WERI-Rb-1 (cell line): Measurements from ENCODE around the gene GADL1.

ENCODE experiments used
- DNase-seq: peaks from one replicate; pipeline ENCODE4 v3.0.0-alpha.2; 2020
- H3K27ac ChIP-seq: fragments of 250-450 bp; sonication (Bioruptor Pico); 2 replicates; pipeline ENCODE4 v1.5.1; 2020; ENCODE audit warnings: mild to moderate bottlenecking, moderate library complexity
- H3K27me3 ChIP-seq: fragments of 250-450 bp; sonication (Bioruptor Pico); 2 replicates; pipeline ENCODE4 v1.5.1; 2021; ENCODE audit warnings: mild to moderate bottlenecking, low read depth, moderate library complexity; ENCODE audit not compliant: insufficient read depth, severe bottlenecking
- H3K36me3 ChIP-seq: fragments of 250-450 bp; sonication (Bioruptor Pico); 2 replicates; pipeline ENCODE4 v1.5.1; 2020; ENCODE audit warnings: mild to moderate bottlenecking, moderate library complexity
- H3K4me3 ChIP-seq: 2 replicates; pipeline ENCODE4 v1.5.1; 2011; ENCODE audit warnings: low read depth, mild to moderate bottlenecking, control low read depth, low read length
- H3K9me3 ChIP-seq: fragments of 250-450 bp; sonication (Bioruptor Pico); 2 replicates; pipeline ENCODE4 v1.5.1; 2021; ENCODE audit warnings: mild to moderate bottlenecking, moderate library complexity; ENCODE audit not compliant: severe bottlenecking
- TF ChIP-seq, protein P1 (sequence below): IDR thresholded peaks from 2 replicates; pipeline ENCODE4 v1.5.1; 2011; ENCODE audit warnings: low read depth, mild to moderate bottlenecking, control low read depth, inconsistent platforms, low read length

The GADL1 gene

GRCh38 chr3:30680789-30681648 lies 213.4 kb downstream of the GADL1 start:
- H3K36me3 ChIP-seq = no peaks in the 10 kb centered on the region
- no peak for DNase-seq
- H3K27ac ChIP-seq = no peak overlapping the region
- no peaks in the 10 kb centered on the region for H3K27me3 ChIP-seq
- TF ChIP-seq, protein P1, sequence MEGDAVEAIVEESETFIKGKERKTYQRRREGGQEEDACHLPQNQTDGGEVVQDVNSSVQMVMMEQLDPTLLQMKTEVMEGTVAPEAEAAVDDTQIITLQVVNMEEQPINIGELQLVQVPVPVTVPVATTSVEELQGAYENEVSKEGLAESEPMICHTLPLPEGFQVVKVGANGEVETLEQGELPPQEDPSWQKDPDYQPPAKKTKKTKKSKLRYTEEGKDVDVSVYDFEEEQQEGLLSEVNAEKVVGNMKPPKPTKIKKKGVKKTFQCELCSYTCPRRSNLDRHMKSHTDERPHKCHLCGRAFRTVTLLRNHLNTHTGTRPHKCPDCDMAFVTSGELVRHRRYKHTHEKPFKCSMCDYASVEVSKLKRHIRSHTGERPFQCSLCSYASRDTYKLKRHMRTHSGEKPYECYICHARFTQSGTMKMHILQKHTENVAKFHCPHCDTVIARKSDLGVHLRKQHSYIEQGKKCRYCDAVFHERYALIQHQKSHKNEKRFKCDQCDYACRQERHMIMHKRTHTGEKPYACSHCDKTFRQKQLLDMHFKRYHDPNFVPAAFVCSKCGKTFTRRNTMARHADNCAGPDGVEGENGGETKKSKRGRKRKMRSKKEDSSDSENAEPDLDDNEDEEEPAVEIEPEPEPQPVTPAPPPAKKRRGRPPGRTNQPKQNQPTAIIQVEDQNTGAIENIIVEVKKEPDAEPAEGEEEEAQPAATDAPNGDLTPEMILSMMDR = no peak
- H3K4me3 ChIP-seq = no peak overlapping the region
- no peaks in the 10 kb centered on the region for H3K9me3 ChIP-seq

- TF ChIP-seq, protein P1 = no peak
- H3K4me3 ChIP-seq = no peak overlapping the region
- no peaks in the 10 kb centered on the region for H3K9me3 ChIP-seq
- H3K36me3 ChIP-seq = no peaks in the 10 kb centered on the region
- no peak for DNase-seq
- no peak overlapping the region for H3K27ac ChIP-seq
- H3K27me3 ChIP-seq = no peaks in the 10 kb centered on the region
Measured at GRCh38 chr3:30679045-30679444, 215.4 kb downstream of the GADL1 start.

GRCh38 chr3:30677347-30677685 lies 217.1 kb downstream of the GADL1 start:
- no peaks in the 10 kb centered on the region for H3K36me3 ChIP-seq
- H3K27ac ChIP-seq = no peak overlapping the region
- no peaks in the 10 kb centered on the region for H3K9me3 ChIP-seq
- no peaks in the 10 kb centered on the region for H3K27me3 ChIP-seq
- TF ChIP-seq, protein P1 = no peak
- H3K4me3 ChIP-seq = no peak overlapping the region
- DNase-seq = no peak

DNA sequence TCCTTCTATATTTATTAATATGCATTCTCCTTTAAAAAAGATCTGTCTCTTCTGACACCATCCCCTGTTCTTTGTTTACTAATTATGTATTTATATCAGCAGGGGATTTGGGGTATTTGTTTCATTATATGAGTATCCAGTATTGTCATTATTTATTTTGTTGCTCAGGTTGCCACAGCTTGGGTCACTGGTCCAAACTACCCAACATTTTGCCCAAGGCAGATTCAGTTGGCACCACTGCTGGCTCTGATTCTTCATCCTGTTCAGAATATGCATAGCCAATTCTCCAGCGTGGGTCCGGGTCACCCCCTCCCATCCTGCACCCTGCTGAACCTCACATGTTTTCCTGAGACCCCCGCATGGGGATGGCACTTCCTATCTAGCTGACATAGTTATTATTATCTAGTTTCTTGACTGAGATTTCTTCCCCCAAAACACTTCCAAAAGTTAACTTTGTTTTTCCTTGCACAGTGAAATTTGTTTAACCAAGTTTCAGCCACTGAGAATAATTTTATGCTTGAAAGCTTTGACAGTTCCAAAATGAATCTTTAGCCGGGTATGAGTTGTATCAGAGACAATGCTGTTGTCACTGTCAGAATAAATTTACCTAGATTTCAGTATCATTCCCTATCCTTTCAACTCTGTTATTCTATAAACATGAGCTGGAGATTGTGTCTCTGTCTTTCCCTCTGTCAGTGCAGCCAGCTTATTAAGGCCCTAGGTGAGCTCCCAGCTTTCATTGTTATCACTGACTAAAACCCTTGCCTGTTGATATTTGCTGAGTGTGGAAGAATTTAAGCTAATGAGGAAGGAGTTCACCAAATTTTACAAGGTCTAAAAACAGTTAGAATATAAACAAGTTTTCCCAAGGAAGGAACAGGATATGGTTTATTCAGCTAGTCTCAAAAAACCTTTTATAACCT lies 217.8 kb downstream of the GADL1 start:
- Histone ChIP-seq H3K9me3 (no peaks in the 10 kb centered on the region), H3K27ac (no peak overlapping the region), H3K4me3 (no peak overlapping the region), H3K36me3 (no peaks in the 10 kb centered on the region), H3K27me3 (no peaks in the 10 kb centered on the region)
- TF ChIP-seq, protein P1 = no peak
- no peak for DNase-seq
